Tibial artery (tissue), 4 donors: ENCODE results near the gene MORF4L2.

Experiments used
- DNase-seq, 2 donors: peaks; one replicate each; pipeline ENCODE4 v3.0.0-alpha.2; 2019
- H3K27ac ChIP-seq, 2 donors: fragments of 200-600 bp; sonication (generic) in 1 of 2; 1 replicate in 1 of 2; 2 replicates in 1 of 2; pipeline ENCODE4 v1.5.1; 2018 to 2019; ENCODE audit warnings: mild to moderate bottlenecking in 1 of 2
- H3K27me3 ChIP-seq, 2 donors: fragments of 200-600 bp; sonication (generic) in 1 of 2; one replicate each; pipeline versions ENCODE4 v1.5.1 to v1.6.0; 2016 to 2019
- H3K36me3 ChIP-seq, 3 donors: fragments of 200-600 bp; sonication (generic) in 2 of 3; one replicate each; pipeline ENCODE4 v1.5.1; 2016 to 2019; ENCODE audit warnings: mild to moderate bottlenecking in 2 of 3
- H3K4me1 ChIP-seq, 4 donors: fragments of 200-600 bp; sonication (generic) in 2 of 4; 1 replicate in 3 of 4; 2 replicates in 1 of 4; pipeline ENCODE4 v1.5.1; 2016 to 2019
- H3K4me3 ChIP-seq, 2 donors: fragments of 200-600 bp; sonication (generic) in 1 of 2; 1 replicate in 1 of 2; 2 replicates in 1 of 2; pipeline ENCODE4 v1.5.1; 2018 to 2019; ENCODE audit warnings: mild to moderate bottlenecking in 2 of 2
- H3K9me3 ChIP-seq, 3 donors: fragments of 200-600 bp; sonication (generic) in 1 of 3; one replicate each; pipeline ENCODE4 v1.5.1; 2016 to 2019
- CTCF ChIP-seq, 2 experiments: fragments of 200-600 bp in 1 of 2; fragments of 450-650 bp in 1 of 2; IDR thresholded peaks; one replicate each; pipeline ENCODE4 v1.5.1; 2017 to 2019; ENCODE audit warnings: antibody characterized with exemption in 2 of 2, mild to moderate bottlenecking in 1 of 2, moderate library complexity in 1 of 2
- intact Hi-C: fragments of 100-400 bp; cut with DNase I; formaldehyde crosslinking; loops from one replicate; pipeline ENCODE4 v1.15.0; 2023; ENCODE audit warnings: low total_unique reads

Gene MORF4L2

GRCh38 chrX:103729015-103729414 lies 42.5 kb upstream of the MORF4L2 start:
- Histone ChIP-seq H3K27me3 (no peaks in the 10 kb centered on the region), H3K36me3 (no peaks in the 10 kb centered on the region)
- no peak for TF ChIP-seq CTCF (IDR thresholded peaks at IDR 0.05)

GRCh38 chrX:103727115-103727514 lies 40.6 kb upstream of the MORF4L2 start:
- intact Hi-C loops: no loop called here
- no peaks in the 10 kb centered on the region for H3K4me1 ChIP-seq
- TF ChIP-seq CTCF (IDR thresholded peaks at IDR 0.05): no peak
- H3K27ac ChIP-seq: no peak overlapping the region
- no peaks in the 10 kb centered on the region for H3K36me3 ChIP-seq
- H3K4me3 ChIP-seq: no peak overlapping the region
- no peaks in the 10 kb centered on the region for H3K9me3 ChIP-seq
- no peak for DNase-seq
- H3K27me3 ChIP-seq: no peaks in the 10 kb centered on the region

More at GRCh38 chrX:103729015-103729414, 42.5 kb upstream of the MORF4L2 start:
- H3K9me3 ChIP-seq: no peaks in the 10 kb centered on the region
- no peak overlapping the region for H3K4me3 ChIP-seq
- DNase-seq: no peak
- H3K4me1 ChIP-seq: no peaks in the 10 kb centered on the region
- intact Hi-C loops: no loop called here
- no peak overlapping the region for H3K27ac ChIP-seq

GRCh38 chrX:103726477-103726876 lies 40.0 kb upstream of the MORF4L2 start:
- intact Hi-C loops: no loop called here
- no peaks in the 10 kb centered on the region for H3K9me3 ChIP-seq
- no peak overlapping the region for H3K27ac ChIP-seq
- DNase-seq: no peak
- no peak overlapping the region for H3K4me3 ChIP-seq
- H3K27me3 ChIP-seq: no peaks in the 10 kb centered on the region
- no peaks in the 10 kb centered on the region for H3K36me3 ChIP-seq
- no peak for TF ChIP-seq CTCF (IDR thresholded peaks at IDR 0.05)
- H3K4me1 ChIP-seq: no peaks in the 10 kb centered on the region

- TF ChIP-seq CTCF (IDR thresholded peaks at IDR 0.05): no peak
Measured at GRCh38 chrX:103722505-103722904, 36.0 kb upstream of the MORF4L2 start.

GRCh38 chrX:103718120-103718519 lies 31.6 kb upstream of the MORF4L2 start:
- TF ChIP-seq CTCF (IDR thresholded peaks at IDR 0.05): no peak
- Histone ChIP-seq H3K4me1 (peaks cover 0 to 8% (median 0%) of the 10 kb centered on the region in 4 donors), H3K4me3 (no peak overlapping the region), H3K9me3 (no peaks in the 10 kb centered on the region), H3K36me3 (no peaks in the 10 kb centered on the region), H3K27me3 (no peaks in the 10 kb centered on the region), H3K27ac (no peak overlapping the region)
- no peak for DNase-seq
- intact Hi-C loops: no loop called here

More at GRCh38 chrX:103722505-103722904, 36.0 kb upstream of the MORF4L2 start:
- DNase-seq: no peak
- Histone ChIP-seq H3K9me3 (no peaks in the 10 kb centered on the region), H3K36me3 (no peaks in the 10 kb centered on the region), H3K27me3 (no peaks in the 10 kb centered on the region), H3K4me1 (no peaks in the 10 kb centered on the region), H3K27ac (no peak overlapping the region), H3K4me3 (no peak overlapping the region)
- intact Hi-C loops: no loop called here

- H3K4me1 ChIP-seq: peaks cover 0 to 8% (median 0%) of the 10 kb centered on the region in 4 donors
- intact Hi-C loops: no loop called here
Measured at GRCh38 chrX:103716962-103717361, 30.5 kb upstream of the MORF4L2 start.

More at GRCh38 chrX:103716962-103717361, 30.5 kb upstream of the MORF4L2 start:
- Histone ChIP-seq H3K27me3 (no peaks in the 10 kb centered on the region), H3K9me3 (no peaks in the 10 kb centered on the region), H3K36me3 (no peaks in the 10 kb centered on the region), H3K4me3 (no peak overlapping the region), H3K27ac (no peak overlapping the region)
- TF ChIP-seq CTCF (IDR thresholded peaks at IDR 0.05): no peak
- DNase-seq: no peak
